ENCODE results near the gene TIMMDC1. TPM values are rescaled to one million over a fixed set of nuclear protein-coding genes. Genes with fewer than 3 reads are reported as not detected.

TIMMDC1 gene
- 52.4 and 60.4 TPM in 2 replicates for total RNA-seq

GRCh38 chr3:119498186-119499011 is at the start of gene TIMMDC1:
TSS of gene TIMMDC1 (plus strand) at chr3:119498547. CDS start at chr3:119498734, 187 bp downstream.

DNA sequence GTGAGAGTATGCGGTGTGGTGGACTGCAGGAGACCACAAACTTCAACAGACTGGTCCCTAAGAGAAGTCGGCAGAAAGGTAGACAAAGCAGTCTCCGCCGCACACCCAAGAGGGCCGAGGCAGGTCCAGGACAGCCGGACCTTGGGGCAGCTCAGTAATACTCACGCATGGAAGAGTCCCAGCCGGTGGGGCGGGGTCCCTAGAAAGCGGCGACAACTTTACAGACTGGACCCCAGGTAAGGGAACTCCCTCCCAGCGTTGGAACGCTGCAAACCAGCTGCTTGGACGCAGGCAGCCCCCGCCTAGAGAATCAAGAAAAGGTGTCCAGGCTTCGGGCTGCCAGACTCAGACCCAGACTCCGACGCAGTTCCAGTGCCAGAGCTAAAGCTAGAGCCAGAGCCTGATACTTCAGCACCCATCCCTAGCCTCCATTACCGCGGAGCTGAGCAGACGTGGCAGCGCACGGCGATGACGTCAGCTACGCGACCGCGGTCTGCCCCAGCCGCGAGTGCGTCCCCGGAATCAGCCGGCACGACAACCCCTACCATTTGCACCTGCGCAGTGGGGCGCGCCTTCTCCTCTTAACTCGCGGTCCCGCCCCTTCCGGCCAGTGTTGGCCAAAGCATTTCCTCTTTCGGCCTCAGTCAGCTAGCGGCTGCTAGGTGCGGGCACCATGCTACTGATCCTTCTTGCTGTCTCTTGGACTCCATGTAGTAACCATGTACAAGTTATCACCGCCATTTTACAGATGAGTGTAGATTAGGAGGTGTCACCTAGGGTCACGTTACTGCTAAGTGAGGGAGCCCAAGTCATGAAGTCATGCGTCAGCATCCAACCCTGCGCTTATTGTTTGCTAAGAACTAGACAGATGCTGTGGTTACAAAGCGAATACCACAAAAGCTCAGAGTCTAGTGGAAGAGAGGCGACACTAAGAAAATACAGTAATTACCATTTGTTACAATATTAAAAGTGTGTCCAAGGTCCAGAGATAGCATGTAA is 34.9 kb upstream of the TIMMDC1 start, which contains the start of gene TMEM39A:
Gene TMEM39A (minus strand): TSS at position 445 of the 999 bp plus-strand sequence. CDS start 1,541 bp downstream, outside the sequence.

GRCh38 chr3:119559441-119559963 is 61.2 kb downstream of the TIMMDC1 start, which contains the start of gene CD80:
TSS of gene CD80 (minus strand) at chr3:119559614. CDS start at chr3:119557728, 1,886 bp downstream.

Other genes with a start within 250 kb of the TIMMDC1 start
- gene ARHGAP31, start 204.2 kb upstream of the TIMMDC1 start, total RNA-seq, result 4.2 and 6.5 TPM in 2 replicates
- 59.1 and 83.2 TPM in 2 replicates for gene TMEM39A, start 34.9 kb upstream of the TIMMDC1 start, total RNA-seq
- gene POGLUT1, start 29.6 kb upstream of the TIMMDC1 start, total RNA-seq, result 13.8 and 14.4 TPM in 2 replicates
- 0.33 TPM in 1 of 2 replicates, not detected in the other for gene CD80, start 61.1 kb downstream of the TIMMDC1 start, total RNA-seq
- gene ADPRH, start 80.9 kb downstream of the TIMMDC1 start, total RNA-seq, result 3.6 and 4.3 TPM in 2 replicates
- 0.33 TPM in 1 of 2 replicates, not detected in the other for gene PLA1A, start 99.3 kb downstream of the TIMMDC1 start, total RNA-seq
- gene POPDC2, start 162.0 kb downstream of the TIMMDC1 start, total RNA-seq, result 0.15 and 0.33 TPM in 2 replicates
- gene COX17, start 178.9 kb downstream of the TIMMDC1 start, total RNA-seq, result 6.8 and 11.2 TPM in 2 replicates
- 0.33 and 0.44 TPM in 2 replicates for gene CFAP91, start 204.5 kb downstream of the TIMMDC1 start, total RNA-seq